ENCODE measurements around the gene THSD1. TPM values are rescaled to one million over a fixed set of nuclear protein-coding genes. Genes with fewer than 3 reads are reported as not detected.

Gene THSD1
- total RNA-seq, 5 donors from 2014 or later (not counting 1 experiment from before 2014, with no cell fraction given): 0.26 to 0.63 (median 0.47) TPM

GRCh38 chr13:52361225-52361624 is 44.7 kb downstream of the THSD1 start:
- DNase-seq (no peak), ATAC-seq (replicated peaks in 1 of 4) (no peak)
- Histone ChIP-seq H3K36me3 (ENCODE audit: control insufficient read depth in 2 of 2, extremely low read depth in 1 of 2, insufficient read depth in 1 of 2, low read length in 1 of 2) (no peaks in the 10 kb centered on the region), H3K9me3 (no peaks in the 10 kb centered on the region), H3K4me1 (ENCODE audit: control insufficient read depth in 1 of 2, extremely low read depth in 1 of 2, insufficient read depth in 2 of 2, low read length in 2 of 2) (no peaks in the 10 kb centered on the region), H3K27ac (ENCODE audit: low read length) (no peak overlapping the region), H3K4me3 (ENCODE audit: control insufficient read depth in 1 of 2, extremely low read depth in 1 of 2, low read length in 1 of 2) (no peak overlapping the region), H3K27me3 (replicated peaks in 1 of 2; ENCODE audit: control insufficient read depth in 2 of 2, extremely low read depth in 1 of 2, insufficient read depth in 2 of 2, low read length in 1 of 2) (peaks cover 0 to 8% of the 10 kb centered on the region in 2 experiments)
- 75% methylated on average over 3 of the region's 4 CpGs for WGBS (ENCODE audit: insufficient coverage)
- ChIA-PET CTCF (no interaction called here), POLR2A (no interaction called here)
- peaks cover 13 to 17% of the 10 kb centered on the region in 2 donors for H3K27me3 Mint-ChIP-seq
- no peak overlapping the region for H3K4me3 Mint-ChIP-seq
- no peaks in the 10 kb centered on the region for H3K36me3 Mint-ChIP-seq
- no peaks in the 10 kb centered on the region for H3K4me1 Mint-ChIP-seq
- H3K9me3 Mint-ChIP-seq: no peaks in the 10 kb centered on the region
- no peak overlapping the region for H3K27ac Mint-ChIP-seq

DNA sequence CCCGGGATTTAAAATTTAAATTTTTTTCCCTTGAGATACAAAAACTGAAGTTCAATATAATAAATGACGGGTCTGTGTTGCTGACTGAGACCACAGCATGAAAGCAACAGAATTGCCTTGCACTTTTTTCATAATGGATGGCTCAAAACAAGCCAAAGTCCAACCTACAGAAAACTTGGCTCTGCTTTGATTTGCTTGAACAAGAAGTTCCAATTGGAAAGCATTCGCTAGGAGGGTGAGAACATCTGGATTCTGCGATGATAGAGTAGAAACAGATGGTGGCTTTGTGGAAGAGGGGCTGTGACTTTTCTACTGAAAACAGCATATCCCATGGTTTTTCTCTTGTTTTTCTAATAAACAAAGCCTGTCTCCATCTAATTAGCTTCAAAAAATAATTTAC is 46.4 kb downstream of the THSD1 start:
- Mint-ChIP-seq H3K36me3 (no peaks in the 10 kb centered on the region), H3K4me1 (no peaks in the 10 kb centered on the region), H3K4me3 (no peak overlapping the region), H3K9me3 (no peaks in the 10 kb centered on the region), H3K27ac (no peak overlapping the region), H3K27me3 (peaks cover 20 to 21% of the 10 kb centered on the region in 2 donors)
- ATAC-seq (replicated peaks in 1 of 4) (no peak), DNase-seq (no peak)
- Histone ChIP-seq H3K27ac (ENCODE audit: low read length) (no peak overlapping the region), H3K27me3 (replicated peaks in 1 of 2; ENCODE audit: control insufficient read depth in 2 of 2, extremely low read depth in 1 of 2, insufficient read depth in 2 of 2, low read length in 1 of 2) (peaks cover 0 to 8% of the 10 kb centered on the region in 2 experiments), H3K9me3 (no peaks in the 10 kb centered on the region), H3K4me1 (ENCODE audit: control insufficient read depth in 1 of 2, extremely low read depth in 1 of 2, insufficient read depth in 2 of 2, low read length in 2 of 2) (no peaks in the 10 kb centered on the region), H3K4me3 (ENCODE audit: control insufficient read depth in 1 of 2, extremely low read depth in 1 of 2, low read length in 1 of 2) (no peak overlapping the region), H3K36me3 (ENCODE audit: control insufficient read depth in 2 of 2, extremely low read depth in 1 of 2, insufficient read depth in 1 of 2, low read length in 1 of 2) (no peaks in the 10 kb centered on the region)
- WGBS (ENCODE audit: insufficient coverage): 100% methylated on average over 3 of the region's 4 CpGs
- CTCF ChIA-PET: interaction anchor here in 1 of 2 donors (0.5 to 0.6 kb wide), 2 partner anchors 13 to 1697 kb away, joined by 3 to 4 read pairs; no protein-coding TSS in a partner anchor
- POLR2A ChIA-PET: no interaction called here

- Mint-ChIP-seq H3K9me3 (no peaks in the 10 kb centered on the region), H3K4me3 (no peak overlapping the region), H3K27ac (no peak overlapping the region), H3K36me3 (no peaks in the 10 kb centered on the region), H3K4me1 (no peaks in the 10 kb centered on the region), H3K27me3 (peaks cover 18 to 19% of the 10 kb centered on the region in 2 donors)
- no peak for ATAC-seq (replicated peaks in 1 of 4)
- ChIA-PET CTCF (no interaction called here), POLR2A (no interaction called here)
- Histone ChIP-seq H3K36me3 (ENCODE audit: control insufficient read depth in 2 of 2, extremely low read depth in 1 of 2, insufficient read depth in 1 of 2, low read length in 1 of 2) (no peaks in the 10 kb centered on the region), H3K9me3 (no peaks in the 10 kb centered on the region), H3K4me3 (ENCODE audit: control insufficient read depth in 1 of 2, extremely low read depth in 1 of 2, low read length in 1 of 2) (no peak overlapping the region), H3K27me3 (replicated peaks in 1 of 2; ENCODE audit: control insufficient read depth in 2 of 2, extremely low read depth in 1 of 2, insufficient read depth in 2 of 2, low read length in 1 of 2) (peaks cover 0 to 8% of the 10 kb centered on the region in 2 experiments), H3K4me1 (ENCODE audit: control insufficient read depth in 1 of 2, extremely low read depth in 1 of 2, insufficient read depth in 2 of 2, low read length in 2 of 2) (no peaks in the 10 kb centered on the region), H3K27ac (ENCODE audit: low read length) (no peak overlapping the region)
- no CpG with 5 or more reads among the region's 2 CpGs for WGBS (ENCODE audit: insufficient coverage)
- no peak for DNase-seq
These were observed 49.6 kb downstream of the THSD1 start for GRCh38 chr13:52356327-52356726.

DNA sequence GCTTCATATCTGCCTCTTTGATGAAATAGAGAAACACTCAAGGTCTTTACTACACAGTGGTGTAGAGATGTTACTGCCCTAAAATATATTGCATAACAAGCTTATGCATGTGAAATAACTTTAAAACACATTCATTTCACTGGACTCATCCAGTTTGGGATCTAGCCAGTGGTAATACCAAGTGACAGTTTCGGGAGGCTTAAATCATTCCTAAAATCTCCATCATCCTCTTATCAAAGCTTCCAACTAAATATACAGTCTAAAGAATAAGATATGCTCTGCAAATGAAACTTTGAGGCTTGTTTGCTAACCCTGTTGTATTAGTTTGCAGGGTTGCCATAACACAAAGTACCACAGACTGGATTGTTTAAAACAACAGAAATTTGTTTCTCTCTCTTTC is 52.8 kb downstream of the THSD1 start:
- DNase-seq (no peak), ATAC-seq (replicated peaks in 1 of 4) (no peak)
- H3K27ac Mint-ChIP-seq: no peak overlapping the region
- ChIA-PET POLR2A (no interaction called here), CTCF (no interaction called here)
- no CpG with 5 or more reads among the region's 1 CpG for WGBS (ENCODE audit: insufficient coverage)
- Histone ChIP-seq H3K27me3 (replicated peaks in 1 of 2; ENCODE audit: control insufficient read depth in 2 of 2, extremely low read depth in 1 of 2, insufficient read depth in 2 of 2, low read length in 1 of 2) (peaks cover 0 to 4% of the 10 kb centered on the region in 2 experiments), H3K36me3 (ENCODE audit: control insufficient read depth in 2 of 2, extremely low read depth in 1 of 2, insufficient read depth in 1 of 2, low read length in 1 of 2) (no peaks in the 10 kb centered on the region), H3K27ac (ENCODE audit: low read length) (no peak overlapping the region), H3K4me3 (ENCODE audit: control insufficient read depth in 1 of 2, extremely low read depth in 1 of 2, low read length in 1 of 2) (no peak overlapping the region), H3K4me1 (ENCODE audit: control insufficient read depth in 1 of 2, extremely low read depth in 1 of 2, insufficient read depth in 2 of 2, low read length in 2 of 2) (no peaks in the 10 kb centered on the region), H3K9me3 (no peaks in the 10 kb centered on the region)
- H3K4me3 Mint-ChIP-seq: no peak overlapping the region
- H3K9me3 Mint-ChIP-seq: no peaks in the 10 kb centered on the region
- H3K4me1 Mint-ChIP-seq: no peaks in the 10 kb centered on the region
- H3K36me3 Mint-ChIP-seq: no peaks in the 10 kb centered on the region
- peaks cover 22 to 29% of the 10 kb centered on the region in 2 donors for H3K27me3 Mint-ChIP-seq

DNA sequence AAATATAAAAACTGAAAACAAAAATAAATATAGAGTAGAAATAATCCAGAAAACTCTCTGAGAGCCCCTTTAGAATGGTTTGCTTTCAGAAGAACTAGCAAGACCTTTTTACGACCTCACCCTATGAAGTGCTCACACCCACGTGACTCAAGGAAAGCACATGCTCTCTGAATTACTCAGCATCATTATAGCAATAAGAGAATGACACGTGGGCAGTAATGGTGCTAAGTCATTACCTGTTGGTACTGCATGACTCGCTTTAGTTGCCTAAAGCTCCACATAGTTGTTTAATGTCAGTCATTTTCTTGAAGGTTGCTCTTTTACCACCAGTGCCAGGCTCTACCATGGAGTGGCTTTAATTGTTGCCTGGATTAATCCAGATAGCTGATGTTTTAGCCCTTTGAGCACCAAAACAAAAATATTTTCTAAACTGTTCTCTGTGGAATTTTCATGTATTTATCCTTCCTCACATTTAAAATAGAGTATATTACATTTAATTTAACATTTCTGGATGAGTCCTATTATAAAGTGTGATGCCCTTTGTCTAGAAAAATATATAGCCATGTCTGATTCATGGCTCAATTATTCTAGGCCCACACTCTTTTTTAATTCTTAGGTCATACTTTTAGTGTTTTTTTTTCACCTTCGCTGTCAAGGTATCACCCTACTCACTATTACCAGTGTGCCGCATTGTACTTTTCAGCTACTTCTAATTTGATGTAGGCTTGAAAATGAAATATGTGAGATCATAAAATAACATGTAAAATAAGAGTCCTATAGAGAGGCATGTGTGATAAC is 56.8 kb downstream of the THSD1 start:
- ATAC-seq (replicated peaks in 1 of 4) (no peak), DNase-seq (no peak)
- Histone ChIP-seq H3K9me3 (no peaks in the 10 kb centered on the region), H3K27ac (ENCODE audit: low read length) (no peak overlapping the region), H3K4me3 (ENCODE audit: control insufficient read depth in 1 of 2, extremely low read depth in 1 of 2, low read length in 1 of 2) (no peak overlapping the region), H3K27me3 (replicated peaks in 1 of 2; ENCODE audit: control insufficient read depth in 2 of 2, extremely low read depth in 1 of 2, insufficient read depth in 2 of 2, low read length in 1 of 2) (peaks cover 0 to 3% of the 10 kb centered on the region in 2 experiments), H3K4me1 (ENCODE audit: control insufficient read depth in 1 of 2, extremely low read depth in 1 of 2, insufficient read depth in 2 of 2, low read length in 2 of 2) (no peaks in the 10 kb centered on the region), H3K36me3 (ENCODE audit: control insufficient read depth in 2 of 2, extremely low read depth in 1 of 2, insufficient read depth in 1 of 2, low read length in 1 of 2) (no peaks in the 10 kb centered on the region)
- Mint-ChIP-seq H3K9me3 (no peaks in the 10 kb centered on the region), H3K27ac (no peak overlapping the region), H3K4me1 (no peaks in the 10 kb centered on the region), H3K27me3 (peaks cover 10 to 29% of the 10 kb centered on the region in 2 donors), H3K4me3 (no peak overlapping the region), H3K36me3 (no peaks in the 10 kb centered on the region)
- WGBS (ENCODE audit: insufficient coverage): 17% methylated on average over 1 of the region's 6 CpGs
- CTCF ChIA-PET: no interaction called here
- POLR2A ChIA-PET: no interaction called here

DNA sequence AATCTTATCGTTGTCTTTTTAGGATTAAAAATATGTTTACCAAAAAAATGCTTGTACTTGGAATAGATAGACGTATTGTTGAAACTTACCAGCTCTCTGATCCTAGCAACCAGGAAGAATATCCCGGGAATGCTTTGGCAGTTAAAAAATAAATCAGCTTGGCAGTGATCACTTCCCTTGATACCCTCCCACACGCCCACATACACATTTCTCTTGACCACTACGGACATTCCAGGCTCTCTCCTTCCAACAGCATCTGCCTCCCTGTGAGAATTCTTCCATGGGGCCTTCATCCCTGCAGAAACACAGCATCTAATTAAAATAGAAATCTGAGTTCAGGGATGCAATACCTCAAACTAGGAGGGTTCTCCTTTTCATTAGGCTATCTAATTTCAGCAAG is 57.9 kb downstream of the THSD1 start:
- peaks cover 0 to 3% of the 10 kb centered on the region in 2 experiments for H3K27me3 ChIP-seq (replicated peaks in 1 of 2; ENCODE audit: control insufficient read depth in 2 of 2, extremely low read depth in 1 of 2, insufficient read depth in 2 of 2, low read length in 1 of 2)
- H3K9me3 ChIP-seq: no peaks in the 10 kb centered on the region
- DNase-seq: no peak
- no peak overlapping the region for H3K27ac Mint-ChIP-seq
- H3K4me3 ChIP-seq (ENCODE audit: control insufficient read depth in 1 of 2, extremely low read depth in 1 of 2, low read length in 1 of 2): no peak overlapping the region
- no peak for ATAC-seq (replicated peaks in 1 of 4)
- no peak overlapping the region for H3K4me3 Mint-ChIP-seq
- 60% methylated on average over 2 of the region's 5 CpGs for WGBS (ENCODE audit: insufficient coverage)
- no peaks in the 10 kb centered on the region for H3K36me3 Mint-ChIP-seq
- H3K27me3 Mint-ChIP-seq: peaks cover 10 to 29% of the 10 kb centered on the region in 2 donors
- no peak overlapping the region for H3K27ac ChIP-seq (ENCODE audit: low read length)
- no peaks in the 10 kb centered on the region for H3K9me3 Mint-ChIP-seq
- ChIA-PET CTCF (no interaction called here), POLR2A (no interaction called here)
- H3K36me3 ChIP-seq (ENCODE audit: control insufficient read depth in 2 of 2, extremely low read depth in 1 of 2, insufficient read depth in 1 of 2, low read length in 1 of 2): no peaks in the 10 kb centered on the region
- no peaks in the 10 kb centered on the region for H3K4me1 Mint-ChIP-seq
- no peaks in the 10 kb centered on the region for H3K4me1 ChIP-seq (ENCODE audit: control insufficient read depth in 1 of 2, extremely low read depth in 1 of 2, insufficient read depth in 2 of 2, low read length in 2 of 2)

Measured in T-cell (primary cell).